Neural cell (in vitro differentiated cells): ENCODE results near the gene CENPO. TPM values are rescaled to one million over a fixed set of nuclear protein-coding genes. Genes with fewer than 3 reads are reported as not detected.

Experiments
- H2AFZ ChIP-seq: fragments of 200-600, 300-800 bp; sonication (generic), shearing (Covaris generic); 2 replicates; pipeline ENCODE4 v1.6.0; 2014; ENCODE audit warnings: low read depth, mild to moderate bottlenecking, antibody characterized with exemption, low read length, moderate library complexity
- H3F3A ChIP-seq: fragments of 200-600 bp; shearing (Covaris generic); 2 replicates; pipeline ENCODE4 v1.6.1; 2016; ENCODE audit warnings: mild to moderate bottlenecking, moderate library complexity, mixed read lengths, antibody characterized with exemption, low read length; ENCODE audit not compliant: insufficient read depth, poor library complexity, severe bottlenecking
- H3K27ac ChIP-seq: fragments of 200-600, 300-800 bp; sonication (generic), shearing (Covaris generic); 2 replicates; pipeline ENCODE4 v1.5.1; 2014; ENCODE audit warnings: mild to moderate bottlenecking, low read length, moderate library complexity
- H3K27me3 ChIP-seq: fragments of 300-800, 200-600 bp; sonication (generic), shearing (Covaris generic); 2 replicates; pipeline ENCODE4 v1.6.0; 2014; ENCODE audit warnings: mild to moderate bottlenecking, low read depth, low read length, moderate library complexity; ENCODE audit not compliant: insufficient read depth
- H3K36me3 ChIP-seq: fragments of 300-800, 200-600 bp; sonication (generic), shearing (Covaris generic); 2 replicates; pipeline ENCODE4 v1.5.1; 2014; ENCODE audit warnings: mild to moderate bottlenecking, antibody characterized with exemption, low read length, moderate library complexity; ENCODE audit not compliant: insufficient read depth
- H3K4me2 ChIP-seq: fragments of 300-800, 200-600 bp; sonication (generic), shearing (Covaris generic); 2 replicates; pipeline ENCODE4 v1.6.0; 2014; ENCODE audit warnings: mild to moderate bottlenecking, low read length
- H3K4me3 ChIP-seq: fragments of 300-800, 200-600 bp; sonication (generic), shearing (Covaris generic); 2 replicates; pipeline ENCODE4 v1.5.1; 2014; ENCODE audit warnings: mild to moderate bottlenecking, low read length, moderate library complexity
- H3K79me2 ChIP-seq: fragments of 200-600 bp; shearing (Covaris generic); replicated peaks from 2 replicates; pipeline ENCODE4 v1.6.0; 2014; ENCODE audit warnings: mild to moderate bottlenecking, low read length, moderate library complexity; ENCODE audit not compliant: insufficient read depth
- H3K9ac ChIP-seq: fragments of 300-800, 200-600 bp; sonication (generic), shearing (Covaris generic); 2 replicates; pipeline ENCODE4 v1.6.1; 2016; ENCODE audit warnings: mild to moderate bottlenecking, low read length, mixed read lengths
- H3K9me2 ChIP-seq: fragments of 200-600 bp; shearing (Covaris generic); 2 replicates; pipeline ENCODE4 v1.6.1; 2016; ENCODE audit warnings: mild to moderate bottlenecking, low read length, mixed read lengths; ENCODE audit not compliant: insufficient read depth
- H3K9me3 ChIP-seq: fragments of 200-600, 300-800 bp; sonication (generic), shearing (Covaris generic); 2 replicates; pipeline ENCODE4 v1.6.1; 2016; ENCODE audit warnings: mild to moderate bottlenecking, mixed run types, low read length, moderate library complexity, mixed read lengths
- H4K20me1 ChIP-seq: fragments of 200-600 bp; shearing (Covaris generic); 2 replicates; pipeline ENCODE4 v1.6.1; 2016; ENCODE audit warnings: mild to moderate bottlenecking, mixed run types; ENCODE audit not compliant: insufficient read depth
- EP300 ChIP-seq: fragments of 450-650 bp; conservative IDR thresholded peaks from 2 replicates; pipeline ENCODE4 v1.6.1; 2014; ENCODE audit warnings: antibody characterized with exemption, mild to moderate bottlenecking, moderate library complexity; ENCODE audit not compliant: poor library complexity, severe bottlenecking
- EZH2 ChIP-seq: fragments of 200-600, 300-800 bp; shearing (Covaris generic), sonication (generic); IDR thresholded peaks from 2 replicates; pipeline ENCODE4 v1.6.1; 2014; ENCODE audit warnings: antibody characterized with exemption, low read length, borderline replicate concordance, mild to moderate bottlenecking; ENCODE audit not compliant: insufficient read depth, poor library complexity, severe bottlenecking
- MXI1 ChIP-seq: fragments of 450-650 bp; conservative IDR thresholded peaks from 2 replicates; pipeline ENCODE4 v1.6.1; 2014; ENCODE audit warnings: antibody characterized with exemption, mild to moderate bottlenecking; ENCODE audit not compliant: poor library complexity, severe bottlenecking
- POLR2AphosphoS5 ChIP-seq: IDR thresholded peaks from 2 replicates; pipeline ENCODE4 v1.6.1; 2012
- RAD21 ChIP-seq: fragments of 450-650 bp; conservative IDR thresholded peaks from 2 replicates; pipeline ENCODE4 v1.6.1; 2014; ENCODE audit warnings: antibody characterized with exemption, mild to moderate bottlenecking, moderate library complexity
- SMC3 ChIP-seq: fragments of 450-650 bp; conservative IDR thresholded peaks from 2 replicates; pipeline ENCODE4 v1.6.1; 2014; ENCODE audit warnings: antibody characterized with exemption, mild to moderate bottlenecking, moderate library complexity; ENCODE audit not compliant: poor library complexity
- TAF1 ChIP-seq: IDR thresholded peaks from 2 replicates; pipeline ENCODE4 v1.6.1; 2012; ENCODE audit warnings: low read depth
- polyA plus RNA-seq: library from polyadenylated mRNA; depleted of rRNA; stranded (reverse); fragments of >200 nt; gene quantifications from 2 replicates; pipeline ENCODE4 v1.2.3, GENCODE V29; 2014
- TF ChIP-seq, protein P1 (sequence below): fragments of 450-650 bp; IDR thresholded peaks from 2 replicates; pipeline ENCODE4 v1.5.1; 2014; ENCODE audit warnings: antibody characterized with exemption, mild to moderate bottlenecking, moderate library complexity; ENCODE audit not compliant: poor library complexity, severe bottlenecking
- TF ChIP-seq, protein P2 (sequence below): IDR thresholded peaks from 2 replicates; pipeline ENCODE4 v1.6.1; 2012; ENCODE audit warnings: borderline replicate concordance

CENPO gene
- polyA plus RNA-seq, 1 donor from 2014 or later = 4.4 TPM

DNA sequence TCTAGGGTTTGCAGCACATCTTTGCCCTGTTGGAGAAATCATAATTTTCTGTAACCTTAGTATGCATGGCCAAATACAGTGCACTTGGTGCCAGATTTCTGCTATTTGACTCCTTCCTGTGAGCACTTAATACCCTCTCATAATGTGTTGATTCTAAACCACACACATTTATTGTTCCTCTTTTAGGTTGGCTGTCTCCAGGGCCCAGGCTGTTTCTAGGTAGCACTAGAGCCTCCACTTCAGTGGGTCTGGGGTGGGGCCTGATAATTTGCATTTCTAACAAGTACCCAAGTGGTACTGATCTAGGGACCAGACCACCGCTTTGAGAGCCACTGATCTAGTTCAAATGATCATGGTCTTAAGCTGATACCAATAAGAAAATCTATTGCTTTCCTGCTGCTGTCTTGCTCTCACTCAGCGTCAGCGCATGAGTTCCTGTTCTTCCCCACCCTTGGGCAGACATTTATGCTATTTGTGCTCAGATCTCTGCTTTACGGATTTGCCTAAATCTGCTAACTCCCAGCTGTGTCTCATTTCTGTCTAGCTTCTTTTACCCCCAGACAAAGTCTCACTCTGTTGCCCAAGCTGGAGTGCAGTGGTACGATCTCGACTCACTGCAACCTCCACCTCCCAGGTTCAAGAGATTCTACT, 7.4 kb upstream of the CENPO start:
- TF ChIP-seq RAD21 = no peak
- no peak for TF ChIP-seq EP300
- TF ChIP-seq TAF1 = no peak
- no peak for TF ChIP-seq EZH2
- no peak for TF ChIP-seq POLR2AphosphoS5
- TF ChIP-seq, protein P1, sequence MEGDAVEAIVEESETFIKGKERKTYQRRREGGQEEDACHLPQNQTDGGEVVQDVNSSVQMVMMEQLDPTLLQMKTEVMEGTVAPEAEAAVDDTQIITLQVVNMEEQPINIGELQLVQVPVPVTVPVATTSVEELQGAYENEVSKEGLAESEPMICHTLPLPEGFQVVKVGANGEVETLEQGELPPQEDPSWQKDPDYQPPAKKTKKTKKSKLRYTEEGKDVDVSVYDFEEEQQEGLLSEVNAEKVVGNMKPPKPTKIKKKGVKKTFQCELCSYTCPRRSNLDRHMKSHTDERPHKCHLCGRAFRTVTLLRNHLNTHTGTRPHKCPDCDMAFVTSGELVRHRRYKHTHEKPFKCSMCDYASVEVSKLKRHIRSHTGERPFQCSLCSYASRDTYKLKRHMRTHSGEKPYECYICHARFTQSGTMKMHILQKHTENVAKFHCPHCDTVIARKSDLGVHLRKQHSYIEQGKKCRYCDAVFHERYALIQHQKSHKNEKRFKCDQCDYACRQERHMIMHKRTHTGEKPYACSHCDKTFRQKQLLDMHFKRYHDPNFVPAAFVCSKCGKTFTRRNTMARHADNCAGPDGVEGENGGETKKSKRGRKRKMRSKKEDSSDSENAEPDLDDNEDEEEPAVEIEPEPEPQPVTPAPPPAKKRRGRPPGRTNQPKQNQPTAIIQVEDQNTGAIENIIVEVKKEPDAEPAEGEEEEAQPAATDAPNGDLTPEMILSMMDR = no peak
- TF ChIP-seq MXI1 = no peak
- TF ChIP-seq, protein P2, sequence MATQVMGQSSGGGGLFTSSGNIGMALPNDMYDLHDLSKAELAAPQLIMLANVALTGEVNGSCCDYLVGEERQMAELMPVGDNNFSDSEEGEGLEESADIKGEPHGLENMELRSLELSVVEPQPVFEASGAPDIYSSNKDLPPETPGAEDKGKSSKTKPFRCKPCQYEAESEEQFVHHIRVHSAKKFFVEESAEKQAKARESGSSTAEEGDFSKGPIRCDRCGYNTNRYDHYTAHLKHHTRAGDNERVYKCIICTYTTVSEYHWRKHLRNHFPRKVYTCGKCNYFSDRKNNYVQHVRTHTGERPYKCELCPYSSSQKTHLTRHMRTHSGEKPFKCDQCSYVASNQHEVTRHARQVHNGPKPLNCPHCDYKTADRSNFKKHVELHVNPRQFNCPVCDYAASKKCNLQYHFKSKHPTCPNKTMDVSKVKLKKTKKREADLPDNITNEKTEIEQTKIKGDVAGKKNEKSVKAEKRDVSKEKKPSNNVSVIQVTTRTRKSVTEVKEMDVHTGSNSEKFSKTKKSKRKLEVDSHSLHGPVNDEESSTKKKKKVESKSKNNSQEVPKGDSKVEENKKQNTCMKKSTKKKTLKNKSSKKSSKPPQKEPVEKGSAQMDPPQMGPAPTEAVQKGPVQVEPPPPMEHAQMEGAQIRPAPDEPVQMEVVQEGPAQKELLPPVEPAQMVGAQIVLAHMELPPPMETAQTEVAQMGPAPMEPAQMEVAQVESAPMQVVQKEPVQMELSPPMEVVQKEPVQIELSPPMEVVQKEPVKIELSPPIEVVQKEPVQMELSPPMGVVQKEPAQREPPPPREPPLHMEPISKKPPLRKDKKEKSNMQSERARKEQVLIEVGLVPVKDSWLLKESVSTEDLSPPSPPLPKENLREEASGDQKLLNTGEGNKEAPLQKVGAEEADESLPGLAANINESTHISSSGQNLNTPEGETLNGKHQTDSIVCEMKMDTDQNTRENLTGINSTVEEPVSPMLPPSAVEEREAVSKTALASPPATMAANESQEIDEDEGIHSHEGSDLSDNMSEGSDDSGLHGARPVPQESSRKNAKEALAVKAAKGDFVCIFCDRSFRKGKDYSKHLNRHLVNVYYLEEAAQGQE = no peak
- H3K27me3 ChIP-seq = no peaks in the 10 kb centered on the region
- no peak overlapping the region for H3K9ac ChIP-seq
- H3K36me3 ChIP-seq = no peaks in the 10 kb centered on the region
- H3K27ac ChIP-seq = no peak overlapping the region
- H2AFZ ChIP-seq = no peak overlapping the region
- no peaks in the 10 kb centered on the region for H3F3A ChIP-seq
- H4K20me1 ChIP-seq = no peaks in the 10 kb centered on the region
- H3K79me2 ChIP-seq = no peaks in the 10 kb centered on the region
- no peaks in the 10 kb centered on the region for H3K9me3 ChIP-seq
- no peaks in the 10 kb centered on the region for H3K9me2 ChIP-seq
- H3K4me3 ChIP-seq = no peak overlapping the region
- H3K4me2 ChIP-seq = no peak overlapping the region

GRCh38 chr2:24787532-24787931, 5.7 kb upstream of the CENPO start:
- H3K27me3 ChIP-seq = no peaks in the 10 kb centered on the region
- no peaks in the 10 kb centered on the region for H3K9me3 ChIP-seq
- no peak overlapping the region for H3K4me3 ChIP-seq
- no peak overlapping the region for H3K27ac ChIP-seq
- TF ChIP-seq RAD21 (no peak), MXI1 (no peak), EZH2 (no peak), SMC3 (no peak), EP300 (no peak)
- TF ChIP-seq, protein P2 = no peak
- no peaks in the 10 kb centered on the region for H3K36me3 ChIP-seq
- H4K20me1 ChIP-seq = no peaks in the 10 kb centered on the region
- H3K9ac ChIP-seq = no peak overlapping the region
- no peak overlapping the region for H2AFZ ChIP-seq
- no peak overlapping the region for H3K4me2 ChIP-seq
- H3F3A ChIP-seq = no peaks in the 10 kb centered on the region
- no peaks in the 10 kb centered on the region for H3K79me2 ChIP-seq
- no peaks in the 10 kb centered on the region for H3K9me2 ChIP-seq
